Smooth muscle cell (in vitro differentiated cells): ENCODE measurements around the gene TIPARP. TPM values are rescaled to one million over a fixed set of nuclear protein-coding genes. Genes with fewer than 3 reads are reported as not detected.
"Not testable (repeated sequence)": the region's sequence is repeated elsewhere in the genome, so short reads cannot be mapped to it uniquely, and the experiment has no call there.

Source experiments
- DNase-seq: peaks from one replicate; lab custom pipeline; 2025; ENCODE audit not compliant: unreplicated experiment; lab: John Stamatoyannopoulos, UW
- H2AFZ ChIP-seq: fragments of 200-600 bp; sonication (generic); 2 replicates; pipeline ENCODE4 v1.6.0; 2016; ENCODE audit warnings: antibody characterized with exemption, low read depth, mild to moderate bottlenecking
- H3F3A ChIP-seq: fragments of 200-600 bp; sonication (generic); 2 replicates; pipeline ENCODE4 v1.6.0; 2017; ENCODE audit warnings: antibody characterized with exemption, low read depth
- H3K27ac ChIP-seq: fragments of 200-600 bp; sonication (generic); 2 replicates; pipeline ENCODE4 v1.5.1; 2016; ENCODE audit warnings: low read depth, mild to moderate bottlenecking
- H3K27me3 ChIP-seq: fragments of 200-600 bp; sonication (generic); 2 replicates; pipeline ENCODE4 v1.6.1; 2016; ENCODE audit warnings: low read depth, mild to moderate bottlenecking
- H3K36me3 ChIP-seq: fragments of 200-600 bp; sonication (generic); 2 replicates; pipeline ENCODE4 v1.5.1; 2016; ENCODE audit warnings: low read depth
- H3K4me1 ChIP-seq: fragments of 200-600 bp; sonication (generic); 2 replicates; pipeline ENCODE4 v1.5.1; 2016; ENCODE audit warnings: low read depth
- H3K4me2 ChIP-seq: fragments of 200-600 bp; sonication (generic); 2 replicates; pipeline ENCODE4 v1.6.0; 2016; ENCODE audit warnings: mild to moderate bottlenecking
- H3K4me3 ChIP-seq: fragments of 200-600 bp; sonication (generic); 2 replicates; pipeline ENCODE4 v1.5.1; 2016; ENCODE audit warnings: mild to moderate bottlenecking
- H3K79me2 ChIP-seq: fragments of 200-600 bp; sonication (generic); 2 replicates; pipeline ENCODE4 v1.6.0; 2016; ENCODE audit warnings: low read depth, mild to moderate bottlenecking
- H3K9ac ChIP-seq: fragments of 200-600 bp; sonication (generic); 2 replicates; pipeline ENCODE4 v1.6.0; 2016; ENCODE audit warnings: low read depth
- H3K9me3 ChIP-seq: fragments of 200-600 bp; sonication (generic); replicated peaks from 2 replicates; pipeline ENCODE4 v1.5.1; 2016; ENCODE audit warnings: low read depth
- H4K20me1 ChIP-seq: fragments of 200-600 bp; sonication (generic); 2 replicates; pipeline ENCODE4 v1.6.0; 2016; ENCODE audit warnings: low read depth
- CTCF ChIP-seq: fragments of 200-600 bp; sonication (generic); IDR thresholded peaks from 2 replicates; pipeline ENCODE4 v1.5.1; 2017; ENCODE audit warnings: borderline replicate concordance, mild to moderate bottlenecking, antibody characterized with exemption; ENCODE audit not compliant: insufficient read depth, poor library complexity, severe bottlenecking
- WGBS: methylation state at CpG from one replicate; pipeline ENCODE4 v1.1.7; 2016; ENCODE audit warnings: low lambda C conversion rate; 5-methylcytosine and 5-hydroxymethylcytosine counted together
- polyA plus RNA-seq: library from polyadenylated mRNA; unstranded; fragments of >200 nt; fragmentation: Nextera tagmentation; extraction: Ambion mirVana; gene quantifications from 2 replicates; pipeline ENCODE4 v1.2.1, GENCODE V29; 2016
- total RNA-seq: library from RNA; depleted of rRNA; stranded (reverse); fragments of >200 nt; gene quantifications from 2 replicates; pipeline ENCODE4 v1.2.3, GENCODE V29; 2014

TIPARP gene
- total and polyA plus RNA-seq, 2 experiments from 2014 or later = 12.5 to 65.2 TPM

- Histone ChIP-seq H3K27ac (no peak overlapping the region), H3K9me3 (no peaks in the 10 kb centered on the region), H3K27me3 (no peaks in the 10 kb centered on the region), H3F3A (no peaks in the 10 kb centered on the region), H4K20me1 (no peaks in the 10 kb centered on the region), H3K4me2 (no peak overlapping the region), H3K9ac (no peak overlapping the region), H3K36me3 (no peaks in the 10 kb centered on the region), H3K79me2 (no peaks in the 10 kb centered on the region), H2AFZ (no peak overlapping the region), H3K4me3 (no peak overlapping the region), H3K4me1 (peaks cover 4% of the 10 kb centered on the region)
- no peak for TF ChIP-seq CTCF
- no peak for DNase-seq
Observed at GRCh38 chr3:156731813-156732212, 57.4 kb downstream of the TIPARP start.

GRCh38 chr3:156732261-156732660 is 57.9 kb downstream of the TIPARP start:
- no peak overlapping the region for H3K9ac ChIP-seq
- no peaks in the 10 kb centered on the region for H4K20me1 ChIP-seq
- H3K79me2 ChIP-seq = no peaks in the 10 kb centered on the region
- no peak overlapping the region for H3K4me3 ChIP-seq
- H3K4me1 ChIP-seq = peaks cover 4% of the 10 kb centered on the region
- no peaks in the 10 kb centered on the region for H3K27me3 ChIP-seq
- H3K4me2 ChIP-seq = no peak overlapping the region
- no peaks in the 10 kb centered on the region for H3K36me3 ChIP-seq
- no peak for DNase-seq
- H3K9me3 ChIP-seq = no peaks in the 10 kb centered on the region
- peak overlapping the region; percentile 5 for H3K27ac ChIP-seq
- no peak overlapping the region for H2AFZ ChIP-seq
- 66% methylated on average over 6 of the region's 6 CpGs for WGBS
- TF ChIP-seq CTCF = no peak
- H3F3A ChIP-seq = no peaks in the 10 kb centered on the region

GRCh38 chr3:156732715-156733421 is 58.5 kb downstream of the TIPARP start:
- H4K20me1 ChIP-seq = no peaks in the 10 kb centered on the region
- H3K9ac ChIP-seq = no peak overlapping the region
- peaks cover 4% of the 10 kb centered on the region for H3K4me1 ChIP-seq
- no peak overlapping the region for H3K4me2 ChIP-seq
- H3K36me3 ChIP-seq = no peaks in the 10 kb centered on the region
- no peak for DNase-seq
- no peaks in the 10 kb centered on the region for H3K9me3 ChIP-seq
- H3K27ac ChIP-seq = peak overlapping the region; percentile 5
- 63% methylated on average over 4 of the region's 4 CpGs for WGBS
- no peak for TF ChIP-seq CTCF
- no peak overlapping the region for H2AFZ ChIP-seq
- no peak overlapping the region for H3K4me3 ChIP-seq
- no peaks in the 10 kb centered on the region for H3F3A ChIP-seq
- no peaks in the 10 kb centered on the region for H3K79me2 ChIP-seq
- H3K27me3 ChIP-seq = no peaks in the 10 kb centered on the region

GRCh38 chr3:156734661-156735060 is 60.3 kb downstream of the TIPARP start:
- H3K27ac ChIP-seq = not testable (repeated sequence)
- WGBS = 28% methylated on average over 3 of the region's 3 CpGs

More at GRCh38 chr3:156734661-156735060, 60.3 kb downstream of the TIPARP start:
- not testable (repeated sequence) for H4K20me1 ChIP-seq, DNase-seq, H3K9ac ChIP-seq, H3K36me3 ChIP-seq, H3K9me3 ChIP-seq, H3K27me3 ChIP-seq, H3F3A ChIP-seq, H3K79me2 ChIP-seq, H3K4me3 ChIP-seq, H2AFZ ChIP-seq, H3K4me1 ChIP-seq, H3K4me2 ChIP-seq
